OCI-LY7 (cell line): Measurements from ENCODE around the gene SLC35C1. TPM values are rescaled to one million over a fixed set of nuclear protein-coding genes. Genes with fewer than 3 reads are reported as not detected.

ENCODE experiments used
- Bru-seq: library from RNA; stranded (reverse); fragments of 400-500 nt; gene quantifications from one replicate; lab custom pipeline; 2021; lab: Mats Ljungman, UMichigan
- BruChase-seq, 2 experiments: library from RNA; stranded (reverse); fragments of 400-500 nt; gene quantifications; one replicate each; lab custom pipeline; 2021; lab: Mats Ljungman, UMichigan
- BruUV-seq: library from RNA; stranded (reverse); fragments of 400-500 nt; replicated peaks from 2 replicates; lab custom pipeline; 2021; lab: Mats Ljungman, UMichigan
- CTCF ChIA-PET: fragments of 300-600 bp; sonication (Branson Sonifier 250); formaldehyde crosslinking; loops from one replicate; lab custom pipeline; 2022; ENCODE audit warnings: antibody characterized with exemption; ENCODE audit not compliant: unreplicated experiment; lab: Charles Lee
- POLR2A ChIA-PET: fragments of 300-600 bp; sonication (Branson Sonifier 250); formaldehyde crosslinking; loops from one replicate; lab custom pipeline; 2022; ENCODE audit warnings: antibody characterized with exemption; lab: Charles Lee
- DNase-seq: peaks from one replicate; pipeline ENCODE4 v3.0.0-alpha.2; 2015; ENCODE audit warnings: low spot score
- H2AFZ ChIP-seq: fragments of 200-600 bp; sonication (generic), shearing (Covaris generic); 2 replicates; pipeline ENCODE4 v1.6.1; 2014; ENCODE audit warnings: mild to moderate bottlenecking, antibody characterized with exemption, low read length, moderate library complexity
- H3K27ac ChIP-seq: fragments of 200-600 bp; sonication (generic); 2 replicates; pipeline ENCODE4 v1.5.1; 2014; ENCODE audit warnings: mixed run types, low read depth, mild to moderate bottlenecking, moderate library complexity, low read length, inconsistent platforms; ENCODE audit not compliant: poor library complexity, severe bottlenecking
- H3K36me3 ChIP-seq: fragments of 200-600 bp; sonication (generic); 2 replicates; pipeline ENCODE4 v1.6.1; 2014; ENCODE audit warnings: mild to moderate bottlenecking, antibody characterized with exemption, low read length, moderate library complexity, mixed read lengths; ENCODE audit not compliant: insufficient read depth
- H3K4me1 ChIP-seq: fragments of 200-600 bp; sonication (generic); 2 replicates; pipeline ENCODE4 v1.5.1; 2014; ENCODE audit warnings: mild to moderate bottlenecking, low read length; ENCODE audit not compliant: insufficient read depth, poor library complexity, severe bottlenecking
- H3K4me2 ChIP-seq: fragments of 200-600 bp; sonication (generic); 2 replicates; pipeline ENCODE4 v1.6.1; 2014; ENCODE audit warnings: mild to moderate bottlenecking, low read length
- H3K4me3 ChIP-seq: fragments of 200-600 bp; sonication (generic); 2 replicates; pipeline ENCODE4 v1.5.1; 2014; ENCODE audit warnings: mild to moderate bottlenecking, low read depth, low read length; ENCODE audit not compliant: poor library complexity, severe bottlenecking
- H3K79me2 ChIP-seq: fragments of 200-600 bp; sonication (generic); 2 replicates; pipeline ENCODE4 v1.6.1; 2016; ENCODE audit warnings: low read depth, mild to moderate bottlenecking, low read length, moderate library complexity, mixed read lengths; ENCODE audit not compliant: insufficient read depth
- H3K9me2 ChIP-seq: fragments of 200-600 bp; sonication (generic); 2 replicates; pipeline ENCODE4 v1.6.1; 2016; ENCODE audit warnings: mild to moderate bottlenecking, low read length, mixed read lengths; ENCODE audit not compliant: insufficient read depth
- H3K9me3 ChIP-seq: fragments of 200-600 bp; sonication (generic); 2 replicates; pipeline ENCODE4 v1.6.1; 2014; ENCODE audit warnings: mild to moderate bottlenecking, mixed run types, low read length, mixed read lengths
- H4K20me1 ChIP-seq: fragments of 200-600 bp; sonication (generic); 2 replicates; pipeline ENCODE4 v1.6.1; 2014; ENCODE audit warnings: mild to moderate bottlenecking, antibody characterized with exemption, low read length, moderate library complexity, mixed read lengths; ENCODE audit not compliant: insufficient read depth
- CTCF ChIP-seq: fragments of 200-600 bp; sonication (generic); conservative IDR thresholded peaks from 2 replicates; pipeline ENCODE4 v1.5.1; 2014; ENCODE audit warnings: mild to moderate bottlenecking, antibody characterized with exemption, low read length, moderate library complexity, mixed read lengths
- EZH2phosphoT487 ChIP-seq: fragments of 200-600 bp; sonication (generic); IDR thresholded peaks from 2 replicates; pipeline ENCODE4 v1.6.1; 2018; ENCODE audit warnings: low read depth, borderline replicate concordance, mild to moderate bottlenecking, mixed run types, antibody characterized with exemption, low read length, moderate library complexity, mixed read lengths
- intact Hi-C: fragments of 100-400 bp; cut with micrococcal nuclease; formaldehyde crosslinking; loops from one replicate; pipeline ENCODE4 v1.10.0; 2022; ENCODE audit not compliant: unreplicated experiment
- long read RNA-seq: library from polyadenylated mRNA; stranded (forward); transcript quantifications from one replicate; pipeline ENCODE4 v2.0.0, GENCODE V29; 2022
- total RNA-seq, 2 experiments: library from RNA; depleted of rRNA in 1 of 2; stranded (reverse); fragments of >200 nt in 1 of 2; shearing (Covaris generic) in 1 of 2; gene quantifications; 2 replicates each; pipeline ENCODE4 v1.2.3, GENCODE V29; 2014 to 2022

SLC35C1 gene
- total RNA-seq (2014; rRNA removed; shearing (Covaris generic)), result 2.1 and 3.3 TPM in 2 replicates
- total RNA-seq (2022), result 7.9 and 9.2 TPM in 2 replicates
- Bru-seq, nascent RNA, result percentile 49 among the genes with signal in this experiment
- BruChase-seq, experiment 1, labeled RNA remaining after a 6-hour chase, result percentile 50 among the genes with signal in this experiment
- percentile 60 among the genes with signal in this experiment for BruChase-seq, experiment 2, labeled RNA remaining after a 2-hour chase
- long read RNA-seq, full-length matches to known transcripts, result 35 of 42 reads
- long read RNA-seq, partial matches to known transcripts, result 0 of 42 reads
- long read RNA-seq, other reads (novel, unspliced or antisense), result 7 of 42 reads

DNA sequence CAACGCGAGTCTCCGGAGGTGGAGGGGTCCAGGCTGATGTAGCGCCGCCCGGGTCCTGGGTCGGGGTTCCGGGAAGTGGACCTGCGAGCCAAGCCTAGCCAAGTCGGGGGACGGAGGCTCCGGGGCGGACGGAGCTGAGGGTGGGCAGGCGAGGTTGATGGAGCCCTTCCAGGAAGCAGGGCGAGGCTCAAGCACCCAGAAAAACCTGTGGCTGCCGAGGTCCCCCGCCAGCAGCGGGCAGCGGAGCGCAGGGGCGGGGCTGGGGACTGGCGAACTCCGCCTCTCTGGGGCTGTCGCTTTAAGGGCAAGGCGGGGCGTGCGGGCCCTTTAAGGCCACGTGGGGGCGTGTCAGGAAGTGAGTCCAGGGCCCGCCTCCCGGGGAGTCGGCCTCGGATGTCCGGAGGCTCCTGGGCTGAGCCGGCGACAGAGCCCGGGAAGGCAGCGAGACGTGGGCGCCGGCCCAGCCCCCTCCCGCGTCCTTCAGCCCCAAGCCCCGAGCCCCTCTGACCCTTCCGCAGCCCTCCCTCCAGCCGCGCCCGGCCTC, at the start of gene SLC35C1:
Gene SLC35C1 (plus strand): TSS at position 389 of the 544 bp plus-strand sequence. CDS start 653 bp downstream, outside the sequence.
- H3K4me2 ChIP-seq, result peak within 1 kb of the TSS; percentile 99
- intact Hi-C loops, result loop anchor here (2.0 kb wide), 1 partner anchor 42 kb away; the partner anchor contains the start of gene CRY2
- no peak for TF ChIP-seq CTCF
- TF ChIP-seq EZH2phosphoT487, result no peak
- peak within 1 kb of the TSS; percentile 79 for H3K4me3 ChIP-seq
- CTCF ChIA-PET, result interaction anchor here (0.6 kb wide), 1 partner anchor 187 kb away, joined by 3 read pairs; no protein-coding TSS in a partner anchor
- H3K9me2 ChIP-seq, result no peaks in the 10 kb centered on the region
- H3K79me2 ChIP-seq, result no peaks in the 10 kb centered on the region
- H2AFZ ChIP-seq, result peak within 1 kb of the TSS; percentile 93
- peak; percentile 97 for DNase-seq
- H3K4me1 ChIP-seq, result peaks cover 27% of the 10 kb centered on the region
- no peaks in the 10 kb centered on the region for H3K9me3 ChIP-seq
- POLR2A ChIA-PET, result interaction anchor here (0.5 to 1.0 kb wide), 3 partner anchors 9 to 1859 kb away, joined by 3 to 4 read pairs (median 3); no protein-coding TSS in a partner anchor
- H3K27ac ChIP-seq, result no peak within 1 kb of the TSS
- no peaks in the 10 kb centered on the region for H4K20me1 ChIP-seq
- BruUV-seq, result no TSS peak
- H3K36me3 ChIP-seq, result no peaks in the 10 kb centered on the region

DNA sequence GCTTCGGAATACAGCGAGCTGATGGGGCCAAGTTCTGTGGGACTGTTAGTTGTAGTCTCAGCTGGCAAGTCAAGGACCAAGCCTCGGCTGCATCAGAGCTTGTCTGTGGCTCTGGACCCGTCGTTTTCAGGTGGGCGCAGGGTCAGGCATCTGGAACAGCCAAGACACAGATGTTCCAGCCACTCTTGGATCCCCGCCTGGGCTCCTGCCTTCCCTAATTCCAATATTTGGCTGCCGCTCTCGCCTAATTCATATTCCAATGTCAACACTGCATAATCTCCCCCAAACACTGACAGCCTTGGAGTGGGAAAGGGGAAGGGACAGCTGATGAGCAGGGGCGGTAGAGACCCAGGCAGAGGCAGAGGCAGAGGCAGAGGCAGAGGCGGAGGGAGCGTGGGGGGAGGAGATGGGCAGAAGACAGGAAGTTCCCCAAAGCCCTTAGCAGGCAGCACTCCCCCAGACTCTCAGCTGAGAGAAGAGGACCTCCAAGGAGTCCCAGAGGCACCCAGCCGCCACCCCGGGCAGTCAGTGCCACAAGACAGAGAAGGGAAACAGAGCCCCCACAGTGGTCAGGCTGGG, 49.6 kb upstream of the SLC35C1 start:
- no TSS peak for BruUV-seq
- Histone ChIP-seq H4K20me1 (no peaks in the 10 kb centered on the region), H3K4me2 (no peak overlapping the region), H3K79me2 (no peaks in the 10 kb centered on the region), H2AFZ (no peak overlapping the region), H3K4me1 (no peaks in the 10 kb centered on the region), H3K9me2 (no peaks in the 10 kb centered on the region), H3K9me3 (no peaks in the 10 kb centered on the region), H3K4me3 (no peak overlapping the region), H3K36me3 (no peaks in the 10 kb centered on the region), H3K27ac (no peak overlapping the region)
- intact Hi-C loops, result no loop called here
- DNase-seq, result no peak
- ChIA-PET CTCF (no interaction called here), POLR2A (no interaction called here)
- TF ChIP-seq CTCF (no peak), EZH2phosphoT487 (no peak)
